Measurements from ENCODE around the gene SNX6. TPM values are rescaled to one million over a fixed set of nuclear protein-coding genes. Genes with fewer than 3 reads are reported as not detected.
"Not testable (repeated sequence)": the region's sequence is repeated elsewhere in the genome, so short reads cannot be mapped to it uniquely, and the experiment has no call there.

SNX6 gene
- total RNA-seq, 1 donor from 2014 or later = 66.7 TPM

GRCh38 chr14:34634360-34634771, 4.4 kb upstream of the SNX6 start:
- DNase-seq (ENCODE audit: low spot score) = not testable (repeated sequence)

- no peak for DNase-seq (ENCODE audit: low spot score)
These were observed 3.8 kb upstream of the SNX6 start for GRCh38 chr14:34633742-34634141.

GRCh38 chr14:34632411-34632978, 2.5 kb upstream of the SNX6 start:
- DNase-seq (ENCODE audit: low spot score) = no peak

- no peak for DNase-seq (ENCODE audit: low spot score)
These were observed 648 bp downstream of the SNX6 start for GRCh38 chr14:34629344-34629656.

- no peak for DNase-seq (ENCODE audit: low spot score)
These were observed 1.2 kb downstream of the SNX6 start for GRCh38 chr14:34628681-34629135.

GRCh38 chr14:34623506-34623905, 6.4 kb downstream of the SNX6 start:
- no peak for DNase-seq (ENCODE audit: low spot score)

GRCh38 chr14:34620839-34621238, 9.1 kb downstream of the SNX6 start:
- no peak for DNase-seq (ENCODE audit: low spot score)

GRCh38 chr14:34620115-34620514, 9.8 kb downstream of the SNX6 start:
- DNase-seq (ENCODE audit: low spot score) = no peak

GRCh38 chr14:34619471-34619870, 10.5 kb downstream of the SNX6 start:
- no peak for DNase-seq (ENCODE audit: low spot score)

GRCh38 chr14:34616360-34616759, 13.6 kb downstream of the SNX6 start:
- DNase-seq (ENCODE audit: low spot score) = no peak

- no peak for DNase-seq (ENCODE audit: low spot score)
These were observed 14.4 kb downstream of the SNX6 start for GRCh38 chr14:34615507-34615906.

- DNase-seq (ENCODE audit: low spot score) = no peak
These were observed 15.3 kb downstream of the SNX6 start for GRCh38 chr14:34614638-34615037.

GRCh38 chr14:34610101-34610500, 19.8 kb downstream of the SNX6 start:
- no peak for DNase-seq (ENCODE audit: low spot score)

GRCh38 chr14:34605461-34605860, 24.5 kb downstream of the SNX6 start:
- no peak for DNase-seq (ENCODE audit: low spot score)

- no peak for DNase-seq (ENCODE audit: low spot score)
These were observed 25.0 kb downstream of the SNX6 start for GRCh38 chr14:34604995-34605394.

- DNase-seq (ENCODE audit: low spot score) = no peak
These were observed 33.1 kb downstream of the SNX6 start for GRCh38 chr14:34596891-34597290.

- no peak for DNase-seq (ENCODE audit: low spot score)
These were observed 36.1 kb downstream of the SNX6 start for GRCh38 chr14:34593740-34594375.

- no peak for DNase-seq (ENCODE audit: low spot score)
These were observed 37.3 kb downstream of the SNX6 start for GRCh38 chr14:34592623-34593022.

- no peak for DNase-seq (ENCODE audit: low spot score)
These were observed 46.4 kb downstream of the SNX6 start for GRCh38 chr14:34583525-34583924.

GRCh38 chr14:34582117-34582680, 47.7 kb downstream of the SNX6 start:
- DNase-seq (ENCODE audit: low spot score) = no peak

GRCh38 chr14:34580381-34580780, 49.6 kb downstream of the SNX6 start:
- no peak for DNase-seq (ENCODE audit: low spot score)

GRCh38 chr14:34571771-34572170, 58.2 kb downstream of the SNX6 start:
- no peak for DNase-seq (ENCODE audit: low spot score)

GRCh38 chr14:34569750-34570149, 60.2 kb downstream of the SNX6 start:
- DNase-seq (ENCODE audit: low spot score) = no peak

GRCh38 chr14:34568803-34569202, 61.1 kb downstream of the SNX6 start:
- no peak for DNase-seq (ENCODE audit: low spot score)
